ENCODE measurements around the gene SATB2. TPM values are rescaled to one million over a fixed set of nuclear protein-coding genes. Genes with fewer than 3 reads are reported as not detected.

Gene SATB2
- total and polyA plus RNA-seq, 9 donors = 0.92 to 6.3 (median 3.8) TPM

DNA sequence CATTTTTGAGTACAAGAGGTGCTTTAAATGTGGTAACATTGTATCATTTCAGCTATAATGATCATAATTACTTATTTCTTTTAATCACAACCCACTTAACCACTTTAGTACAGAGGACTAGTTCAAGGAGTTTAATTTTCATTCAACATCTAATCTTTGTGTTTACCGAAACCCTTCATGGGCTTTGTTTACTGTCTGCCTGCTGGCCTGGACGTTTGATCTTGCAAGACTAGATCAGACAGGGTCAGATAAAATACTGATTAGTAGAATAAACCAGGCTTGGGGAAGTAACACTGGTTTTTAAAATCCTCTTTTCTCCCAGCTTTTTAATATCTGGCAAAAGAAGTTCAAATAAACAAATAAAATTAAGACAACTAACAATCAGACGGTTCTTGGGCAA, 93.6 kb downstream of the SATB2 start:
- H3K27ac ChIP-seq = no peak overlapping the region
- intact Hi-C loops (cut with DNase I) = no loop called here
- WGBS, 3 donors = 73 to 82% (median 74%) methylated on average over 3 of the region's 3 CpGs
- DNase-seq = no peak
- no peaks in the 10 kb centered on the region for H3K9me3 ChIP-seq
- H3K36me3 ChIP-seq = no peaks in the 10 kb centered on the region
- H3K4me3 ChIP-seq = no peak overlapping the region
- H3K27me3 ChIP-seq = peaks cover 3% of the 10 kb centered on the region
- TF ChIP-seq, protein P1, sequence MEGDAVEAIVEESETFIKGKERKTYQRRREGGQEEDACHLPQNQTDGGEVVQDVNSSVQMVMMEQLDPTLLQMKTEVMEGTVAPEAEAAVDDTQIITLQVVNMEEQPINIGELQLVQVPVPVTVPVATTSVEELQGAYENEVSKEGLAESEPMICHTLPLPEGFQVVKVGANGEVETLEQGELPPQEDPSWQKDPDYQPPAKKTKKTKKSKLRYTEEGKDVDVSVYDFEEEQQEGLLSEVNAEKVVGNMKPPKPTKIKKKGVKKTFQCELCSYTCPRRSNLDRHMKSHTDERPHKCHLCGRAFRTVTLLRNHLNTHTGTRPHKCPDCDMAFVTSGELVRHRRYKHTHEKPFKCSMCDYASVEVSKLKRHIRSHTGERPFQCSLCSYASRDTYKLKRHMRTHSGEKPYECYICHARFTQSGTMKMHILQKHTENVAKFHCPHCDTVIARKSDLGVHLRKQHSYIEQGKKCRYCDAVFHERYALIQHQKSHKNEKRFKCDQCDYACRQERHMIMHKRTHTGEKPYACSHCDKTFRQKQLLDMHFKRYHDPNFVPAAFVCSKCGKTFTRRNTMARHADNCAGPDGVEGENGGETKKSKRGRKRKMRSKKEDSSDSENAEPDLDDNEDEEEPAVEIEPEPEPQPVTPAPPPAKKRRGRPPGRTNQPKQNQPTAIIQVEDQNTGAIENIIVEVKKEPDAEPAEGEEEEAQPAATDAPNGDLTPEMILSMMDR (IDR thresholded peaks at IDR 0.05) = no peak
- TF ChIP-seq EP300 (IDR thresholded peaks at IDR 0.05) (no peak), POLR2A (IDR thresholded peaks at IDR 0.05) (no peak)
- H3K4me1 ChIP-seq (ENCODE audit: insufficient read depth) = no peaks in the 10 kb centered on the region

DNA sequence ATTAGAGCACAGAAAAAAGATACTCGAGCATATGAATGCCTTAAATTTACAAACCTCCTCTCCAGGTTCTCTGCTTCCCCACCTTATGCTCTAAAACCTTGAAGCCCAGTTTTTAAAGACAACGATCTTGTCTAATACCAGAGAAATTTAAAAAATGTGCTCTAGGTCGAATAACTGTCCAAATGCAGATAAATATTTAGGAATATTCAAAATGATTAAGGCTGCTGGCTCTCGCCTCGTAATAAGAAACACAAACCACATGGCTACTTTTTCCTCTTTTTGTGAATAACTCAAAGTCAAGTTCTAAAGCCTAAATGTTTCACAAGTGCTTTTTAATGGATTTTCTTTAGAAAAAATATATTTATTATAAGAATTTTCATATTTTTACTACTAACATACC, 101.3 kb downstream of the SATB2 start:
- Histone ChIP-seq H3K27me3 (peaks cover 3% of the 10 kb centered on the region), H3K36me3 (no peaks in the 10 kb centered on the region), H3K9me3 (no peaks in the 10 kb centered on the region), H3K4me3 (no peak overlapping the region), H3K4me1 (ENCODE audit: insufficient read depth) (no peaks in the 10 kb centered on the region), H3K27ac (no peak overlapping the region)
- no peak for DNase-seq
- WGBS, 3 donors = 22 to 42% (median 25%) methylated on average over 5 of the region's 5 CpGs
- TF ChIP-seq, protein P1 (IDR thresholded peaks at IDR 0.05) = no peak
- TF ChIP-seq EP300 (IDR thresholded peaks at IDR 0.05) (no peak), POLR2A (IDR thresholded peaks at IDR 0.05) (no peak)
- intact Hi-C loops (cut with DNase I) = no loop called here

DNA sequence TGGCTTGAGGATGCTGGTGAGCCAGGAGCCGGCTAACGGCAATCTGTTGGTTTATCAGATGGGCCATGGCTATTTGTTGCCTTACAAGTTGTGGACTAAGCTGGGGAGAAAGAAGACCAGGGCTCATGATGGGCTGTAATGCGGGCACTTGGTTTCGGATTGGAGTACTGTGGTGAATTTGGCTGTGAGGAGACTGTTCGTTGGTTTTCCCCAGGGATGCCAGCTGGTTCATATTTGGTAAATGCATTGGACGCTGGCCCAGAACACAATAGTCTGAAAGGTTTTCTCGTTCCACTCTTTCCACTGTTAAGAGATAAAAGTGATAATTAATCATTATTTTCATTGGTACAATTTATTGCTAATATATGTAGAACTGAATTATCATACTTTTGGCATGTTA, 108.9 kb downstream of the SATB2 start:
- DNase-seq = no peak
- H3K4me1 ChIP-seq (ENCODE audit: insufficient read depth) = no peaks in the 10 kb centered on the region
- intact Hi-C loops (cut with DNase I) = no loop called here
- no peak overlapping the region for H3K27ac ChIP-seq
- H3K27me3 ChIP-seq = no peaks in the 10 kb centered on the region
- TF ChIP-seq EP300 (IDR thresholded peaks at IDR 0.05) = no peak
- TF ChIP-seq, protein P1 (IDR thresholded peaks at IDR 0.05) = no peak
- no peak for TF ChIP-seq POLR2A (IDR thresholded peaks at IDR 0.05)
- H3K36me3 ChIP-seq = no peaks in the 10 kb centered on the region
- no peaks in the 10 kb centered on the region for H3K9me3 ChIP-seq
- H3K4me3 ChIP-seq = no peak overlapping the region
- 74 to 80% (median 78%) methylated on average over 7 of the region's 7 CpGs for WGBS, 3 donors

DNA sequence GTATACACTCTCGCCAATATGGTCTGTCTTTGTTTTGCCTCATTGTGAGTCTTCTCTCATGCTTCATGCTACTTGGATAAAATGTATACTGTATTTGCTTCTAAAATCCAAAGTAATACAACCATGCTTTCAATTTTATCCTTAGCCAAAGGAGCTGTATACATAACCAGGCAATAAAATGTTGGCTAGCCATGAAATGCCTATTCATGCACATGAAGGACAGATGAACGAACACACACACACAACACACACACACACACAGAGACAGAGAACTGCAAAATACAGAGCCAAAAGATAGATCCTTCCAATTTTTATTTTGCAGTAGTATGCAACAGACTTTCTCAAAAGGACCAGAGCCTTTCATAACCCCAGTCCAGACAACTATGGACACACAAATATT, 113.7 kb downstream of the SATB2 start:
- DNase-seq = no peak
- 91 to 94% (median 94%) methylated on average over 2 of the region's 2 CpGs for WGBS, 3 donors
- no peaks in the 10 kb centered on the region for H3K27me3 ChIP-seq
- TF ChIP-seq, protein P1 (IDR thresholded peaks at IDR 0.05) = no peak
- no peak for TF ChIP-seq EP300 (IDR thresholded peaks at IDR 0.05)
- TF ChIP-seq POLR2A (IDR thresholded peaks at IDR 0.05) = no peak
- no peaks in the 10 kb centered on the region for H3K9me3 ChIP-seq
- no peaks in the 10 kb centered on the region for H3K4me1 ChIP-seq (ENCODE audit: insufficient read depth)
- no peaks in the 10 kb centered on the region for H3K36me3 ChIP-seq
- intact Hi-C loops (cut with DNase I) = no loop called here
- no peak overlapping the region for H3K4me3 ChIP-seq
- no peak overlapping the region for H3K27ac ChIP-seq

DNA sequence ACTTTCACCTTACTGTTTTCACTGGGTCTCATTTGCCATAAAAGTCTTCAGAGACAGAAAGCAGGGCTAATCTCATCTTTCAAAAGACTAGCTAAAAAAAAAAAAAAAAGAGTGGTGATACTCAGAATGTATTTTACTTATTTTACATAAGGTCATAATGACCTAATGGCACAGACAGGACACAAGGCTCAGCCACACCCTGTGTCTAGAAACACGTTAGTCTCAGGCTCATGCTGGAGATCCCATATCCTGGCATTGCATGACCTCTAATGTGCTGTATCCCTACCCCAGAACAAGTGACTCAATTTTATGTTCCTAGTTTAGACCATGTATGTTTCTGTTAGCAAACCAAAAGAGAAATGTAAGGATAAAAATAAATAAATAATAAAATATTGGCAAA, 115.4 kb downstream of the SATB2 start:
- no peak for DNase-seq
- no peaks in the 10 kb centered on the region for H3K27me3 ChIP-seq
- intact Hi-C loops (cut with DNase I) = no loop called here
- H3K36me3 ChIP-seq = no peaks in the 10 kb centered on the region
- H3K27ac ChIP-seq = no peak overlapping the region
- TF ChIP-seq, protein P1 (IDR thresholded peaks at IDR 0.05) = no peak
- TF ChIP-seq EP300 (IDR thresholded peaks at IDR 0.05) (no peak), POLR2A (IDR thresholded peaks at IDR 0.05) (no peak)
- H3K4me3 ChIP-seq = no peak overlapping the region
- 44 to 53% (median 50%) methylated on average over 1 of the region's 1 CpG for WGBS, 3 donors
- H3K9me3 ChIP-seq = no peaks in the 10 kb centered on the region
- no peaks in the 10 kb centered on the region for H3K4me1 ChIP-seq (ENCODE audit: insufficient read depth)

All from ovary (tissue), 9 donors.